Mesendoderm (in vitro differentiated cells): Measurements from ENCODE around the gene IL22RA2.

ENCODE experiments used
- DNase-seq: peaks from one replicate; pipeline ENCODE4 v3.0.0; 2013
- H2AK5ac ChIP-seq: 2 replicates; pipeline ENCODE4 v1.6.1; 2013; ENCODE audit warnings: low read length, inconsistent platforms
- H2BK120ac ChIP-seq: 2 replicates; pipeline ENCODE4 v1.6.1; 2013; ENCODE audit warnings: low read depth, mild to moderate bottlenecking, low read length, moderate library complexity, mixed read lengths
- H2BK15ac ChIP-seq: replicated peaks from 2 replicates; pipeline ENCODE4 v1.6.1; 2013; ENCODE audit warnings: low read depth, mild to moderate bottlenecking, moderate library complexity
- H2BK5ac ChIP-seq: 2 replicates; pipeline ENCODE4 v1.6.1; 2013; ENCODE audit warnings: low read length, inconsistent platforms
- H3K18ac ChIP-seq: 2 replicates; pipeline ENCODE4 v1.6.1; 2013; ENCODE audit warnings: mild to moderate bottlenecking, low read length, mixed read lengths
- H3K23ac ChIP-seq: one replicate; pipeline ENCODE4 v1.6.1; 2013; ENCODE audit warnings: low read length
- H3K27ac ChIP-seq: 2 replicates; pipeline ENCODE4 v1.5.1; 2013; ENCODE audit warnings: low read depth, mild to moderate bottlenecking, inconsistent platforms, low read length, moderate library complexity
- H3K27me3 ChIP-seq: 2 replicates; pipeline ENCODE4 v1.6.1; 2013; ENCODE audit warnings: low read length, control low read depth, mild to moderate bottlenecking, inconsistent platforms; ENCODE audit not compliant: insufficient read depth, poor library complexity
- H3K36me3 ChIP-seq: 2 replicates; pipeline ENCODE4 v1.6.1; 2013; ENCODE audit warnings: low read length, inconsistent platforms; ENCODE audit not compliant: control insufficient read depth, insufficient read depth
- H3K4ac ChIP-seq: one replicate; pipeline ENCODE4 v1.6.1; 2013; ENCODE audit warnings: low read depth, mild to moderate bottlenecking, low read length, moderate library complexity
- H3K4me1 ChIP-seq: 2 replicates; pipeline ENCODE4 v1.6.1; 2013; ENCODE audit warnings: low read depth, low read length, inconsistent platforms; ENCODE audit not compliant: control insufficient read depth
- H3K4me2 ChIP-seq: 2 replicates; pipeline ENCODE4 v1.6.1; 2013; ENCODE audit warnings: low read length
- H3K4me3 ChIP-seq: 2 replicates; pipeline ENCODE4 v1.5.1; 2013; ENCODE audit warnings: mild to moderate bottlenecking, low read length
- H3K56ac ChIP-seq: one replicate; pipeline ENCODE4 v1.6.1; 2013; ENCODE audit warnings: low read length
- H3K79me1 ChIP-seq: 2 replicates; pipeline ENCODE4 v1.6.1; 2013; ENCODE audit warnings: low read length, inconsistent platforms
- H3K79me2 ChIP-seq: 2 replicates; pipeline ENCODE4 v1.6.1; 2013; ENCODE audit warnings: mild to moderate bottlenecking, low read length; ENCODE audit not compliant: control insufficient read depth, insufficient read depth
- H3K9ac ChIP-seq: 2 replicates; pipeline ENCODE4 v1.6.1; 2013; ENCODE audit warnings: low read length, inconsistent platforms
- H4K5ac ChIP-seq: one replicate; pipeline ENCODE4 v1.6.1; 2013; ENCODE audit warnings: low read length
- H4K8ac ChIP-seq: one replicate; pipeline ENCODE4 v1.6.1; 2013; ENCODE audit warnings: low read depth, mild to moderate bottlenecking, control low read depth, low read length, moderate library complexity
- WGBS: extraction: QIAGEN DNeasy Blood & Tissue Kit; methylation state at CpG from one replicate; pipeline ENCODE4 v1.1.7; 2013; ENCODE audit warnings: low lambda C conversion rate, missing lambda C conversion rate; ENCODE audit not compliant: insufficient coverage; ENCODE audit errors: extremely low coverage; 5-methylcytosine and 5-hydroxymethylcytosine counted together

The IL22RA2 gene

GRCh38 chr6:137197684-137198645 lies 24.5 kb upstream of the IL22RA2 start:
- Histone ChIP-seq H3K4me1 (no peaks in the 10 kb centered on the region), H3K9ac (no peak overlapping the region), H3K4me2 (no peak overlapping the region), H2BK120ac (no peak overlapping the region), H3K4ac (no peak overlapping the region), H3K79me1 (no peaks in the 10 kb centered on the region), H3K27ac (no peak overlapping the region), H3K56ac (no peak overlapping the region), H4K5ac (no peak overlapping the region), H3K18ac (no peak overlapping the region), H3K23ac (no peak overlapping the region), H3K36me3 (no peaks in the 10 kb centered on the region), H3K27me3 (no peaks in the 10 kb centered on the region), H3K79me2 (no peaks in the 10 kb centered on the region), H2AK5ac (no peak overlapping the region), H3K4me3 (no peak overlapping the region), H2BK15ac (no peak overlapping the region), H2BK5ac (no peak overlapping the region), H4K8ac (no peak overlapping the region)
- no CpG with 5 or more reads among the region's 11 CpGs for WGBS
- no peak for DNase-seq

- no peak overlapping the region for H2BK5ac ChIP-seq
- no peak overlapping the region for H3K27ac ChIP-seq
- no peak overlapping the region for H2BK120ac ChIP-seq
- H2BK15ac ChIP-seq: no peak overlapping the region
- no peak for DNase-seq
- no peak overlapping the region for H3K4me2 ChIP-seq
- H4K5ac ChIP-seq: no peak overlapping the region
- no peak overlapping the region for H3K4ac ChIP-seq
- no peaks in the 10 kb centered on the region for H3K4me1 ChIP-seq
- no peak overlapping the region for H2AK5ac ChIP-seq
- H3K4me3 ChIP-seq: no peak overlapping the region
- H3K18ac ChIP-seq: no peak overlapping the region
- no peaks in the 10 kb centered on the region for H3K79me2 ChIP-seq
- H3K79me1 ChIP-seq: no peaks in the 10 kb centered on the region
- no peak overlapping the region for H4K8ac ChIP-seq
- no peak overlapping the region for H3K56ac ChIP-seq
- H3K23ac ChIP-seq: no peak overlapping the region
- no CpG with 5 or more reads among the region's 5 CpGs for WGBS
- H3K36me3 ChIP-seq: no peaks in the 10 kb centered on the region
- H3K9ac ChIP-seq: no peak overlapping the region
- no peaks in the 10 kb centered on the region for H3K27me3 ChIP-seq
Observed at GRCh38 chr6:137193256-137194070, 20.0 kb upstream of the IL22RA2 start.

- no peak overlapping the region for H3K27ac ChIP-seq
- H2BK120ac ChIP-seq: no peak overlapping the region
- no peak overlapping the region for H3K9ac ChIP-seq
- H4K5ac ChIP-seq: no peak overlapping the region
- H3K79me2 ChIP-seq: no peaks in the 10 kb centered on the region
- no peaks in the 10 kb centered on the region for H3K4me1 ChIP-seq
- no peaks in the 10 kb centered on the region for H3K36me3 ChIP-seq
- WGBS: no CpG with 5 or more reads among the region's 4 CpGs
- no peak overlapping the region for H2BK5ac ChIP-seq
- H3K4me2 ChIP-seq: no peak overlapping the region
- H3K23ac ChIP-seq: no peak overlapping the region
- H4K8ac ChIP-seq: no peak overlapping the region
- no peak for DNase-seq
- no peak overlapping the region for H3K56ac ChIP-seq
- H3K79me1 ChIP-seq: no peaks in the 10 kb centered on the region
- no peak overlapping the region for H3K4me3 ChIP-seq
- H2BK15ac ChIP-seq: no peak overlapping the region
- H3K27me3 ChIP-seq: no peaks in the 10 kb centered on the region
- no peak overlapping the region for H3K4ac ChIP-seq
- H3K18ac ChIP-seq: no peak overlapping the region
- H2AK5ac ChIP-seq: no peak overlapping the region
Observed at GRCh38 chr6:137192821-137193220, 19.4 kb upstream of the IL22RA2 start.

GRCh38 chr6:137191670-137192069 lies 18.2 kb upstream of the IL22RA2 start:
- H3K56ac ChIP-seq: no peak overlapping the region
- H3K27ac ChIP-seq: no peak overlapping the region
- no peak overlapping the region for H3K9ac ChIP-seq
- DNase-seq: no peak
- no peak overlapping the region for H4K8ac ChIP-seq
- no peaks in the 10 kb centered on the region for H3K27me3 ChIP-seq
- H2AK5ac ChIP-seq: no peak overlapping the region
- no peaks in the 10 kb centered on the region for H3K36me3 ChIP-seq
- H2BK15ac ChIP-seq: no peak overlapping the region
- WGBS: no CpG with 5 or more reads among the region's 1 CpG
- H3K4me2 ChIP-seq: no peak overlapping the region
- no peaks in the 10 kb centered on the region for H3K79me2 ChIP-seq
- H3K4me3 ChIP-seq: no peak overlapping the region
- H3K79me1 ChIP-seq: no peaks in the 10 kb centered on the region
- H4K5ac ChIP-seq: no peak overlapping the region
- no peak overlapping the region for H2BK5ac ChIP-seq
- no peak overlapping the region for H3K18ac ChIP-seq
- no peak overlapping the region for H3K23ac ChIP-seq
- no peaks in the 10 kb centered on the region for H3K4me1 ChIP-seq
- H3K4ac ChIP-seq: no peak overlapping the region
- H2BK120ac ChIP-seq: no peak overlapping the region

- Histone ChIP-seq H2AK5ac (no peak overlapping the region), H3K27ac (no peak overlapping the region), H3K27me3 (no peaks in the 10 kb centered on the region)
Observed at GRCh38 chr6:137191236-137191635, 17.8 kb upstream of the IL22RA2 start.

More at GRCh38 chr6:137191236-137191635, 17.8 kb upstream of the IL22RA2 start:
- no CpG with 5 or more reads among the region's 3 CpGs for WGBS
- Histone ChIP-seq H2BK120ac (no peak overlapping the region), H3K4me3 (no peak overlapping the region), H4K8ac (no peak overlapping the region), H3K56ac (no peak overlapping the region), H3K4me2 (no peak overlapping the region), H3K4ac (no peak overlapping the region), H3K23ac (no peak overlapping the region), H4K5ac (no peak overlapping the region), H3K79me1 (no peaks in the 10 kb centered on the region), H3K36me3 (no peaks in the 10 kb centered on the region), H2BK5ac (no peak overlapping the region), H3K9ac (no peak overlapping the region), H3K18ac (no peak overlapping the region), H3K79me2 (no peaks in the 10 kb centered on the region), H3K4me1 (no peaks in the 10 kb centered on the region), H2BK15ac (no peak overlapping the region)
- no peak for DNase-seq
